Ectodermal cell (in vitro differentiated cells): ENCODE results near the gene AIF1L.
"Not testable (repeated sequence)": the region's sequence is repeated elsewhere in the genome, so short reads cannot be mapped to it uniquely, and the experiment has no call there.

Source experiments
- H3K27ac ChIP-seq: 2 replicates; pipeline ENCODE4 v1.7.0; 2013; ENCODE audit warnings: mild to moderate bottlenecking, low read depth, low read length; ENCODE audit not compliant: insufficient read depth, poor library complexity, severe bottlenecking
- H3K27me3 ChIP-seq: 2 replicates; pipeline ENCODE4 v1.7.0; 2013; ENCODE audit warnings: mild to moderate bottlenecking, low read length; ENCODE audit not compliant: insufficient read depth, control insufficient read depth, poor library complexity, severe bottlenecking
- H3K36me3 ChIP-seq: one replicate; pipeline ENCODE4 v1.7.0; 2013; ENCODE audit warnings: low read length; ENCODE audit not compliant: control insufficient read depth, insufficient read depth
- H3K4me1 ChIP-seq: one replicate; pipeline ENCODE4 v1.7.0; 2013; ENCODE audit warnings: low read length; ENCODE audit not compliant: control insufficient read depth, insufficient read depth
- H3K4me3 ChIP-seq: 2 replicates; pipeline ENCODE4 v1.7.0; 2013; ENCODE audit warnings: low read depth, low read length, control low read depth; ENCODE audit not compliant: insufficient read depth
- H3K9me3 ChIP-seq: 2 replicates; pipeline ENCODE4 v1.7.0; 2013; ENCODE audit warnings: mild to moderate bottlenecking, low read length, moderate library complexity; ENCODE audit not compliant: control insufficient read depth
- WGBS, 2 experiments: methylation state at CpG; one replicate each; pipeline ENCODE4 v1.1.7; 2013; ENCODE audit warnings: missing lambda C conversion rate in 2 of 2; 5-methylcytosine and 5-hydroxymethylcytosine counted together

AIF1L gene

GRCh38 chr9:131111854-131112311 lies 15.6 kb downstream of the AIF1L start:
- Histone ChIP-seq H3K4me1 (peaks cover 6% of the 10 kb centered on the region), H3K27me3 (no peaks in the 10 kb centered on the region), H3K27ac (peak overlapping the region; percentile 91), H3K36me3 (peaks cover 10% of the 10 kb centered on the region), H3K9me3 (no peaks in the 10 kb centered on the region), H3K4me3 (no peak overlapping the region)
- 11 to 16% methylated on average over 24 of the region's 25 CpGs for WGBS, 2 experiments

- Histone ChIP-seq H3K36me3 (peaks cover 14% of the 10 kb centered on the region), H3K4me3 (no peak overlapping the region), H3K9me3 (no peaks in the 10 kb centered on the region), H3K27ac (peak overlapping the region; percentile 91), H3K4me1 (peaks cover 6% of the 10 kb centered on the region), H3K27me3 (no peaks in the 10 kb centered on the region)
- 92 to 93% methylated on average over 23 of the region's 23 CpGs for WGBS, 2 experiments
These were observed 16.2 kb downstream of the AIF1L start for GRCh38 chr9:131112374-131113154.

GRCh38 chr9:131113655-131114054 lies 17.3 kb downstream of the AIF1L start:
- Histone ChIP-seq H3K4me1 (peaks cover 6% of the 10 kb centered on the region), H3K36me3 (peaks cover 13% of the 10 kb centered on the region), H3K9me3 (no peaks in the 10 kb centered on the region), H3K4me3 (no peak overlapping the region), H3K27me3 (no peaks in the 10 kb centered on the region), H3K27ac (no peak overlapping the region)
- 88 to 92% methylated on average over 8 of the region's 8 CpGs for WGBS, 2 experiments

GRCh38 chr9:131114084-131114535 lies 17.8 kb downstream of the AIF1L start:
- no peak overlapping the region for H3K27ac ChIP-seq
- H3K9me3 ChIP-seq: no peaks in the 10 kb centered on the region
- WGBS, 2 experiments: 95% methylated on average over 8 of the region's 8 CpGs
- H3K4me1 ChIP-seq: peaks cover 6% of the 10 kb centered on the region
- no peaks in the 10 kb centered on the region for H3K27me3 ChIP-seq
- peaks cover 13% of the 10 kb centered on the region for H3K36me3 ChIP-seq
- H3K4me3 ChIP-seq: no peak overlapping the region

- WGBS, 2 experiments: 90 to 94% methylated on average over 4 to 5 of the region's 6 CpGs
- H3K4me1 ChIP-seq, H3K4me3 ChIP-seq, H3K9me3 ChIP-seq, H3K27ac ChIP-seq, H3K27me3 ChIP-seq: not testable (repeated sequence)
- peaks cover 24% of the 10 kb centered on the region for H3K36me3 ChIP-seq
These were observed 19.0 kb downstream of the AIF1L start for GRCh38 chr9:131115360-131115742.

GRCh38 chr9:131116281-131117120 lies 20.2 kb downstream of the AIF1L start:
- Histone ChIP-seq H3K27me3 (no peaks in the 10 kb centered on the region), H3K9me3 (no peaks in the 10 kb centered on the region), H3K36me3 (peaks cover 33% of the 10 kb centered on the region), H3K4me1 (peaks cover 2% of the 10 kb centered on the region), H3K27ac (no peak overlapping the region), H3K4me3 (no peak overlapping the region)
- WGBS, 2 experiments: 93 to 94% methylated on average over 21 to 22 of the region's 22 CpGs

GRCh38 chr9:131117121-131117761 lies 20.9 kb downstream of the AIF1L start:
- H3K27ac ChIP-seq: no peak overlapping the region
- 93 to 98% methylated on average over 13 of the region's 13 CpGs for WGBS, 2 experiments
- peaks cover 33% of the 10 kb centered on the region for H3K36me3 ChIP-seq

GRCh38 chr9:131117762-131118145 lies 21.4 kb downstream of the AIF1L start:
- Histone ChIP-seq H3K36me3 (peaks cover 33% of the 10 kb centered on the region), H3K27me3 (no peaks in the 10 kb centered on the region), H3K27ac (no peak overlapping the region), H3K4me1 (no peaks in the 10 kb centered on the region), H3K4me3 (no peak overlapping the region), H3K9me3 (no peaks in the 10 kb centered on the region)
- whole genome bisulfite sequencing, 2 experiments: 95 to 98% methylated on average over 4 of the region's 4 CpGs

More at GRCh38 chr9:131117121-131117761, 20.9 kb downstream of the AIF1L start:
- Histone ChIP-seq H3K4me3 (no peak overlapping the region), H3K27me3 (no peaks in the 10 kb centered on the region), H3K4me1 (no peaks in the 10 kb centered on the region), H3K9me3 (no peaks in the 10 kb centered on the region)

- Histone ChIP-seq H3K9me3 (no peaks in the 10 kb centered on the region), H3K4me3 (no peak overlapping the region), H3K4me1 (no peaks in the 10 kb centered on the region), H3K27ac (no peak overlapping the region), H3K27me3 (no peaks in the 10 kb centered on the region), H3K36me3 (peaks cover 32% of the 10 kb centered on the region)
- 95 to 97% methylated on average over 8 of the region's 8 CpGs for WGBS, 2 experiments
These were observed 23.3 kb downstream of the AIF1L start for GRCh38 chr9:131119600-131119999.
